ENCODE measurements around the gene C1orf174.
A peak's percentile ranks its signal among the peaks of the same experiment; 100 is the strongest.

The C1orf174 gene

DNA sequence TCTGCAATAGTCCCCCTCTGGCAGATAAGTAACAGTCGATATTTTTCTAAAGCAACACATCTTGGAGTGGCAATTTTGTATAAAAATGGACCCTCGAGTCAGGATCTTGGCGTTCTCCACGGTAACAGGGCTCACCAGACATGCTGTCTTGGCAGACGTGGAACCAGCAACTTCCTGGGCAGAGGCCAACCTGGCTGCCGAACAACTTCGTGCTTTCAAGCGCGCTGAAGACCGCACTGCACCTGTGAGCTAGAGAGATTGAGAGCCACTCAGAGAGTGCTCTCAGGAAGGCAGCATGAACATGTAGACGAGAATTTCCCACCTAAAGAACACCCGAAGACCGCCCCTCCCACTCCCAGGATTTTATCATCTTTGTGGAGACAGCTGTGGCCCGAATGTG lies 7.3 kb downstream of the C1orf174 start:
- DNase-seq, result no peak

DNA sequence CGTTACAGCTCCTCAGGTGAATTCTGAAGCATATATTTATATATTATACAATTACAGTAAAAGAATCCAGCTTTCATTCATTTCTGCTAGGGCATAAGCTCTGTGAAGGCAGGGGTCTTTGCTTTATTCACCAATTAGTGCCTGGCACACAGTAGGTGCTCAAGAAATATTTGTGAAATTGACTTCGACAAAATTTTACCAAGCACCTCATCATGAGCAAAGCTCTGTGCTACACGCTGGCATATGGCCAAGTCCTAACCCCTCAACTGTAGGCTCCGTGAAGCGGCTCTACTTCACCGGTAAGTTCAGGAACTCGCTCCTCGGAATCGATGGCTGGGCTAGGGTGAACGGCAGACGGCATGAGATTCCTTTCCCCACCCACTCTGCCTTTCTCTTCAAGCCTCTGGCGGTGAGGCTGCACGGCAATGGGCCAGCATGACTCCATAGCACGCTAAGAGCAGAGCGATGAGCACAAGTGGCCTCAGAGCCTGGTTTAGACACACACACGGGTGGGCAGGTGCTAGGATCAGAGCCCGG lies 8.7 kb downstream of the C1orf174 start:
- no peak for DNase-seq

DNA sequence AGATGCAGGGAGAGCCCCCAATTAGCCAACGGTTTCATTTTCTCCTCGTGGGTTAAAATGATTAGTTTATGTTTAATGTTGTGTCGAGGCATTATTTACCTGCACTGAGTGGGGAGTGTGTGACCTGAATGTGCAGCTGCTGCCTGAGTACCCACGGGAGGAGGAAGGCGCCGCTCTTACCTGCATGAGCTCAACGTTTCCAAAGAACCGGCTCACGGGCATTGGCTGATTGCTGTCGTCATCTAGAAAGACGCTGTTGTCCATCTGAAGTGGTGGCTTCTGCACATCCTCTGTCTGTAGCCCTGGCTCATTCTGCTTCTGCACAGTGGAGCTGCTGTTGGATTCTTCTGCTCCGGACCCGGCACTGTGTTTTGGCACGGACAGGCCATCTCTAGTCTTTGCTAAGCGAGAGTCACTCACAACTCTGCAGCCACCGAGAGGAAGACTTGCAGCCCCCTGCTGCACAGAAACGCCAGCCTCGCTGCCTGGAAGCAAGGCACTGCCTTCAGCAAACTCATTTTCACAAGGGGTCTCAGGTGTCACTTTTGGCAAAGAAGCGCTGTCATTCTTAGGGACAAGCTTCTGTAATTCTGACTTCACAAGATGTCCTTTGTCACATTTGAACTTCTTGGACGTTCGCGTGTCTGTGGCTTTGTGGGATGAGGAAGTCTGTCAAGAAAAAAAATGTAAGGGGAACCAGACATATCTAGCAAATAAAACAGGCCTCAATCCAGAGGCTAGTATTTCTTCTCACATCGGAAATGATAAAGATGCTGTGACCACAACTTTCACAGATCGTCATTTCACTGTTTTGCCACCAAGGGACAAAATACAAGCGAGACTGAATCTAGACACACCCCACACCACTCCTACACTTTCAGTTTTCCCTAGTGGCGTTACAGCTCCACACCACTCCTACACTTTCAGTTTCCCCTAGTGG lies 9.4 kb downstream of the C1orf174 start:
- peak; percentile 28 for DNase-seq

DNA sequence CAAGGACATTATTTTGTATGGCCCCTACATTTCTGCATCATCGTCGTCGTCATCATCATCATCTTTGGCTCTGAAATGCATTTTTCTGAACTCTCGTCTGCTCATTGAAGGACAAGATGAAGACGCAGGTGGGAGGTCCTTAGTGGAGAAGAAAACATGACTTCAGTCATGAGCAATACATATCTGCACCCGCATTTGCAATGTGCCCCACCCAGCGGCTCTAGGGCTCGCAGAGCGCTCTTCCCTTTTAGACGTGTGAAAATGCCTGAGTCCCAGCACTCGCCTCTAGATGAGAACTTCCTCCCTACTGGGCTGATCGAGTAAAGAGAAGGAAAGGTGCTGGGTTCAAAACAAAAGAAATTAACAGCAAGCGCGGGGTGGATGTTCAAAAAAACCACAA lies 10.1 kb downstream of the C1orf174 start:
- DNase-seq, result no peak

DNA sequence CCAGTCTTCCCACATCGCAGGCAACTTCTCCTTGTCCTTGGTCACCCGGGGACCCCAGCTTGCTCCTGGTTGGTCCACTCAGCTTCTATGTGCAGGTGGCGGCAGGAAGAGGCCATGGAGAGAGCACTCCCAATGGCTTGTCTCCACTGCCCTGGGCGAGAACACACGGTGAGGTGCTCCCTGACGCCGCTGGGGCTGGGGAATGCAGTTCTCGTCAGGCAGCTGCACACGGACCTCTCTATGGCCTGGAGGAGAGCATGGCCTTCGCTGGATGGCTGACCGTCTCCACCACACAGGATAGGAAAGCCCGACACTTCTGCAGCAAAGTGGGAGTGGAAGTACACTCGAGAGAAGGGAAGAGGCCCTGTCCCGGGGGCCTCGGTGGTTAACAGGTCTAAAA lies 11.8 kb downstream of the C1orf174 start:
- DNase-seq, result no peak

DNA sequence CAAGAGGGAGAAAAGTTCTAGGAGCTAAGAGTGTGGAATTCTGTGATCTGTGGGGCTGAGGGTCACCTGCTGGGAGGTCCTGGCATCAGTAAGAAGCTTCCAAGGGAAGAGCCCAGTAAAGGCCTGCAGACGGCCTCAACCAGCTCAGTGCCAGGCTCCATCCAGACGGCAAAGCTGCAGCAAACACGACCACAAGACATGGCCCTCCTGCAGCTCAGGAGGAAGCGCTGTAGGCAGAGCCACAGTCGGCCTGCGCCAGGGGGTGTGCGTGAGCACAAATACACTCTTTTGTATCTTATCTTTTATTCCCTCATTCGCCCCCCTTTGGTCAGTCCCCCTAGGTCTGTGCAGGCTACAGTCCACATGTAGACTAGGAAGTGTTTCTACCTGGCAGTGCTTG lies 13.4 kb downstream of the C1orf174 start:
- no peak for DNase-seq

DNA sequence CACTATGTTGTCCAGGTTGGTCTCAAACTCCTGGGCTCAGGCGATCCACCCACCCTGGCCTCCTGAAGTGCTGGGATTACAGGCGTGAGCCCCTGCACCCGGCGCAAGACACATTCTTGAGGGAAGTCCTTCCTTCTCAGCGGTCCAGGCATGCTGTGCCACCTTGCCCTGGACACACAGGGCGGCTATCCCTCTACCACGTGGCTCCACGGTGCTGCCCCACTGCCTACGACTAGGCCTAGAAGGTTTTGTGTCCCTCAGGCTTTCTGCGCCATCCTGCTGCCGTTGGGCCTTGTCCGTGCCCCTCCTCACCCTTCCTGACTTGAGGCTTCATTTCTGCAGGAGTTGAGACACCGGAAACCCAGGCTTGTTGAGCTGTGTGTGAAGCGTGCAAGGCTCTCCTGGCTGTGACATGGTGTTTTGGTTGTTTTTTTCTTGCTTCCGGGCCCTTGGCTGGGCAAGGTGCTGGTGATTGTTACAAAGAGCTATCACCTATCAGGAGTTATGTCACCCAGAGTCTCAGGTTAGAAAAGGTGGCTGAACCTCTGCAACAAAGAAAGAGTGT lies 13.9 kb downstream of the C1orf174 start:
- DNase-seq, result no peak

DNA sequence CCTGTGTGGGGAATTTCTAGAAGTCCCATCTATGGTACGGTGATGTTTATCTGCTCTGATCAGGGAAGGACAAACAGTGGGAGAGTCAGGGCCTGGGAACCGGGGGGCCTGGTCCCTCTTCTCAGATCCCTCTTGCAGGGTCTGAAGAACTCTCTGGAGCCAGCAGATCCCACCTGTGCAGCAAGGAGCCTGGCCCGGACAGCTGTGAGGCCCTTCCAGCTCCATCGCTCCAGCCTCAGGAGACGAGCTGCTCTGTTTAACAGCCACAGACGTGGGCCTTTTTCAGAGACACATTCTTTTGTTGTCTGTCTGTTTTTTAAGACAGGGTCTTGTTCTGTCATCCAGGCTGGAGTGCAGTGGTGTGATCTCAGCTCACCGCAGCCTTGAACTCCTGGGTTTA lies 14.5 kb downstream of the C1orf174 start:
- no peak for DNase-seq

DNA sequence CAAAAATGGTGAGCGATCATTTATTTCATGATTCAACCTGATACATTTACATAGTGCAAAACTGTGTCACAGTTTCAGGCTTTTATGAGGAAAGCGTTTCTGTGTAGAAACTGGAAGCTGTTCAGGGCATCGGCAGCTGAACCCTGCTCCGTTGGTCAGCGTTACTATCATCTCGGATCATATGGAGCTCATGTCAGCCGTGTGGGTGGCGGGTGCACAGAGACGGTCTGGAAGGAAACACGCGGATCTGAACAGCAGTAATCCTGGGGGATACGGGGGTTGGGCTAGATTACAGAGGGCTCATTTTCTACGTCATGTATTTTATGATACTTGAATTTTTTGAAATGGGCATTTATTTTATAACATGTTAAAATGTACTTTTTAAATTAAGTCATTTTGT lies 15.1 kb downstream of the C1orf174 start:
- no peak for DNase-seq

DNA sequence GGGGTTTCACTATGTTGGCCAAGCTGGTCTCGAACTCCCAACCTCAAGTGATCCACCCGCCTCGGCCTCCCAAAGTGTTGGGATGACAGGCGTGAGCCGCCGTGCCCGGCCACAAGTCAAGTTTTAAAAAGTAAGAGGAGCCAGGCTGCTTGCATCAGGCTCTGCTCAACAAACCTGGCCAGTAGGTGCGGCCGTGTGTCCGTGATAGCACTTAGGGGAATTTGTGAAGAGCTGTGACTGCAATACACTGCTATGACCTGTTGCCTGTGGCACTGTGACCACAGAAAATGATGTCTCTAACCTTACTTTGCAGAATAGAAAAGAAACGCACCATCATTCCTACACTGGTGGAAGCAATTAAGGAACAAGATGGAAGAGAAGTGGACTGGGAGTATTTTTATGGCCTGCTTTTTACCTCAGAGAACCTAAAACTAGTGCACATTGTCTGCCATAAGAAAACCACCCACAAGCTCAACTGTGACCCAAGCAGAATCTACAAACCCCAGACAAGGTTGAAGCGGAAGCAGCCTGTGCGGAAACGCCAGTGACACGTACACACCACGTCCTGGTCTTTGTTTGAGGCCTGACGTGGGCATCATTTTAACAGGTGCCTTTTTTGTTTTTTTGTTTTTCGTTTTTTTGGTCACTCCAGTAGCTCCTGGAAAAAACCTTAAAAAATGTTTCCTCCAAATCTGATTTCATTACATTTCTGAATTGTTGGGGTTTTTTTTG lies 16.7 kb downstream of the C1orf174 start:
- no peak for DNase-seq

DNA sequence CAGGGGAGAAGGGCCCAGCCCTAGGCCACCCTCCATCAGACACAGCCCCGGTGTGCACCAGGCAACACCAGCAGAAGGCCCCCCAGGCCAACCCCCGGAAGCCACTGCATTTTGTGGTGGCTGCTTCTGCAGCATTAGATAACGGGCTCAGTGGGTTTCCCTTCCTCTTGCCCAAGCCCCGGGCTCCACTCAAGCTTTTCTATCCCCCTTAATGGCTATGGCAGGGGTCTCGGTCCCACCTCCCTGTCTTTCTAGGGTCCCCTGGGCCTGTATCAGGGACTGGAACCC lies 18.9 kb downstream of the C1orf174 start:
- no peak for DNase-seq

DNA sequence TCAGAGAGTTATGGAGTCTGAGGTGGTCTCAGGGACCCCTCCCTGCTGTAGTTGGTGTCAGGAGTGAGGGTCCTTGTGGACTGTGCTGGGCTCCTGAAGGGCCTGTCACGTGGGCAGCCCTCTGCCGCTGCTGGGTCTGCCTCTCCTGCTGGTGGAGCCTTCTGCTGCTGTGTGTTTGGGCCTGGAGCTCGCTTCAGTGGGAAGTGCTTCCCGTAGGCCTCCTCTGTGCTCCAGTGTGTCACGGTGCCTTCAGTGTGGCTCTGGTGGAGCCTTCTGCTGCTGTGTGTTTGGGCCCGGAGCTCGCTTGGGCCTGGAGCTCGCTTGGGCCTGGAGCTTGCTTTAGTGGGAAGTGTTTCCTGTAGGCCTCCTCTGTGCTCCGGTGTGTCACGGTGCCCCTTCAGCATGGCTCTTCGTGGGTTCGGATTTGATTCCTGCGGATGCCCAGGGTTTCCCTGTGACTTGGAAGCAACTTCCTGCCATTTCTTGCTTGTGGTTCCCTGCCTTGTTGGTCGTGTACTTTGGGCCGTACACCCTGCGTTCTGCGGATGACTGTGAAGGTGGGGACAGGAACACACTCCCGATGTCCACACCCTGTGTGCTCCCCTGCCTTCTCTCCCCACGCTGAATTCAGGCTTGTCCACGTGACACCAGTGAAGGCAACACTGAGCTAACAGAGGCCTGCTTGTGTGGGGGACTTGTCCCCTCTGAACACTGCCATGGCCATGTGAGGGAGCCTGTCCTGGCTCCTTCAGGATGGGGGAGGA lies 19.5 kb downstream of the C1orf174 start:
- DNase-seq, result no peak

DNA sequence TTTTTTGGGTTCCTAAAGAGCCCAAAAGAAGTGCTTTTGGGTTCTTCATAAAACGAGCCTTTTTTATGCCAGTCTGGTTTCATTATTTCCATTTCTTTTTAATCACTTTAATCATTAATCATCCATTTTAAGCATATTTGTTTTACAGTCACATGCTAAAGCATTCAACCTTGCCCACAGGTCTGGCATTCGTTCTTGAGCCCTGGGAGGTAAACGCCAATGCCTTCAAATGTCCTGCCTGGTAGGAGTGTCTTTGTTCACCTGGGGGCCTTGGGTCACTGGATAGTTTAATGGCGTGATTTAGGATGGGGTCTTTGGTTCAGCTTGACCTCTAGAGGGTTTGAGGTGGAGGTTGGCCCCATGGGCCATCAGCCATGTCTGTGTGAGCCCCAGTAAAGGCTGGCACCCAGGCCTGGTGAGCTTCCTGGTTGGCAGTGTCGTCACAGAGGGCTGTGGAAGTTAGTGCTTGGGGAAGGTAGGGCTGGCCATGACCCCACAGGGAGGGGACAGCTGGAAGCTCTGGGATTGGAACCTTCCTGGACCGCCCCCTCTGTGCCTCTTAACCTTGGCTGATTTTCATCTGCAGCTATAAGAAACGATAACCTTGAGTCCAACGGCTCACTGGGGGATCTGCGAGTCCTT lies 20.2 kb downstream of the C1orf174 start:
- DNase-seq, result no peak

DNA sequence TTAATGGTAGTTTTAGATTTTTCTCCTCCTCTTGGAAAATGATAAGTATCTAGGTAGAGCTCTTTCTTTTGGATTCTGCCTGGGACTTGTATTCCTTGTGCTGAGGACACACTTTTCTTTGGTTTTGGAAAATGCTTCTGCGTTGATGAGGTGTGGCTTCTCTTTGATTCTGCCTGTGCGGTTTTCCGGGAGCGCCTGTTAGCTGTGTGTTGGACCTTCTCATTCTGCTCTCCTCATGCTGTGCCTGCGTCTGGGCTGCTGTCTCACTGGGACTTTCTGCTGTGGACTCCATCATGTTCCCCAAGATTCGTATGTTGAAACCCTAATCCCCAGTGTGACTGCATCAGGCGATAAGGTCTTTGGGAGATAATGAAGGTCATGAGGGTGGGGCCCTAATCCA lies 21.0 kb downstream of the C1orf174 start:
- DNase-seq, result no peak

DNA sequence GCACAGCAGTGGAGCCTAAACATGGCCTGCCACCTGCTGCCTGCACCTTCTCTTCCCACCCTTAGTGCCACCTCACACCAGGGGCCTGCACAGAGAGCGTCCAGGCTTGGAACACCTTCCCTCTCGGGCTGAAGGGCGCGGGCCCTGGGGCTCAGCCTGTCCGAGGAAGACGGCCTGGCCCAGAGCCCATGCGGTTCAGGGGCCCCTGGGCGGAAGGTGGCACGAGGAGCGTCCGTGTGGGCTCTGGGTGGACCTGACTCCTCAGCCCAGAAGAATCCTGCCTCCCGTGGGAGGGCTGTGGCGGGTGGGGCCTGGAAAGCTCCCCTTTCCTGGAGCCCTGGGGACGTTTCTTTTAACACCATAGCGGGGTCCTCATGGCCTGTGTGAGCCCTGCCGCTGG lies 23.4 kb downstream of the C1orf174 start:
- DNase-seq, result no peak

DNA sequence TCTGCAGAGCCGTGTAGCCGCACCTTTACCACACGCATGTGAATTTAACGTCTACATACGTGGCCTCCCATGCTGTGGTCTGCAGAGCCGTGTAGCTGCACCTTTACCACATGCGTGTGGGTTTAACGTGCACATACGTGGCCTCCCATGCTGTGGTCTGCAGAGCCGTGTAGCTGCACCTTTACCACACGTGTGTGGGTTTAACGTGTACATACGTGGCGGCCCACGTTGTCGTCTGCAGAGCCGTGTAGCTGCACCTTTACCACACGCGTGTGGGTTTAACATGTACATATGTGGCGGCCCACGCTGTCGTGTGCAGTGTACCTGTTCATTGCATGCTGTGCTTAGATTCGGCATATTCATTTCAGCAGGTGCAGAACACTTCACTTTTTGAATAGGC lies 25.3 kb downstream of the C1orf174 start:
- no peak for DNase-seq

DNA sequence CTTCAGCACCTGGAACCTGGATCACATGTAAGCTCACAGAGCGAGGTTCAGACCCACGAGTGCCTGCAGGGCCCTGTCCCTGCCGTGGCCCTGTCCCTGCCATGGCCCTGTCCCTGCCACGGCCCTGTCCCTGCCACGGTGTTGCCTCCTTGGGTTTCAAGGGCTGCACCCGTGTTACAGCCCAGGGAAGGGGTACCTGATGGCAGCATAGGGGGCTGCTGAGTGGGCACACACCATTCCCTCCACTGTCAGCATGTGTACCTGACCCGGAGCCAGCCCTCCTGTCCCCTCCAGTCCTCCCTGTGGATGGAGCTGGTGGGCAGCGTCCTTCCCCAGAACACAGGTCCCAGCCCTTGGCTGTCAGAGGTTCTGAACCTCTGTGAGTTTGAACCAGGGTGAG lies 27.5 kb downstream of the C1orf174 start:
- DNase-seq, result no peak

DNA sequence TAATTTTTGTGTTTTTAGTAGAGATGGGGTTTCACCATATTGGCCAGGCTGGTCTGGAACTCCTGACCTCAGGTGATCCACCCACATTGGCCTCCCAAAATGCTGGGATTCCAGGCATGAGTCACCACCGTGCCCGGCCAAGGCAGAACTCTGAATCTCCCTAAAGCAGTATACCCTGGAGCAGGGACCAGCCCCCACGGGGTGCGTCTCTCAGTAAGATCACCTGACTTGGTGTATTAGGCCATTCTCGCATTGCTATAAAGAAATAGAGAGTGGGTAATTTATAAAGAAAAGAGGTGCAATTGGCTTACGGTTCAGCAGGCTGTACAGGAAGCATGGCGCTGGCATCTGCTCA lies 28.6 kb downstream of the C1orf174 start:
- no peak for DNase-seq

DNA sequence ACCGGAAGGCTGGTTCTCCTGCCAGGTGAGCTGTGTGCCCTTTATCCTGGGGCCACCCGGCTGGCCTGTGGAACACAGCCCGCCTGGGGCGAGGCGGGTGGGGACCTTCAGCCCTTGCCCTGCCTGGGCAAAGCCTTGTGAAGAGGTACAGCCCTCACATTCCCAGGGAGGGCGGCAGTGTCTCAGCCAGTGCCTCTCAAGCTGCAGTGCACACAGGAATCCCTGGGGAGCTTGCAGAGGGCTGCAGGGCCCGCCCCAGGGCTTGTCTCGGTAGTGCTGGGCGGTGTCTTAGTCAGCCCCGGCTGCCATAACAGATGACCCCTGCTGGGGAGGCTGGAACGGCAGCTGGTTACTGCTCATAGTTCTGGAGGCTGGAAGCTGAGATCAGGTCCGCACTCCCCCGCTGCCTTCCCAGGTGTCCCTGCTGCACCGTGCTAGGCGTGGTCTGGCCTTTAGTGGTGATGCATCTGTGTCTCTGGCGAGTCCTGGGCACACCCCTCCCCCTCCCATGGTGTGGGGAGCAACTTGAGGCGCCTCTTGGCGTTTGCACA lies 30.2 kb downstream of the C1orf174 start:
- no peak for DNase-seq

DNA sequence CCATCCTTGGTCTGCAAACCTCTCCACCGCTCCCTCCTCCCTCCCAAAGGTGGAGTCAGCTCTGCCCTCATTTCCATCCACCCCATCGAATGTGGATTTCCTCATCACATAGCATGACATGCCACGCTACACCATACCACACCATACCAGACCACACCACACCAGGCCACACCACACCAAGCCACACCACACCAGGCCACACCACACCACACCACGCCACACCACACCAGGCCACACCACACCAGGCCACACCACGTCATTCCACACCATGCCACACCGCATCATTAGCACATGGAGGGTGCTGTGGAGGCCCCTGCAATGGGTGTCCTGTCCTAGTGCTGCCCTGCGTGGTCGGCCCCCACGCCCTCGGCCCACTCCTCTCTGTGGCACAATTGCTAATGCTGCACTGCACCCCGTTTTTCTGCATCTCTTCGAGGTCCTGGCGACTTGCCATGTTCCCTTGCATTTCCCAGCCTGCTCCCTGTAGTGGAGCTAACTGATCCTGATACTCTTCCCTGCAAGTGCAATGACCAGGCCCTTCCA lies 31.5 kb downstream of the C1orf174 start:
- DNase-seq, result no peak

DNA sequence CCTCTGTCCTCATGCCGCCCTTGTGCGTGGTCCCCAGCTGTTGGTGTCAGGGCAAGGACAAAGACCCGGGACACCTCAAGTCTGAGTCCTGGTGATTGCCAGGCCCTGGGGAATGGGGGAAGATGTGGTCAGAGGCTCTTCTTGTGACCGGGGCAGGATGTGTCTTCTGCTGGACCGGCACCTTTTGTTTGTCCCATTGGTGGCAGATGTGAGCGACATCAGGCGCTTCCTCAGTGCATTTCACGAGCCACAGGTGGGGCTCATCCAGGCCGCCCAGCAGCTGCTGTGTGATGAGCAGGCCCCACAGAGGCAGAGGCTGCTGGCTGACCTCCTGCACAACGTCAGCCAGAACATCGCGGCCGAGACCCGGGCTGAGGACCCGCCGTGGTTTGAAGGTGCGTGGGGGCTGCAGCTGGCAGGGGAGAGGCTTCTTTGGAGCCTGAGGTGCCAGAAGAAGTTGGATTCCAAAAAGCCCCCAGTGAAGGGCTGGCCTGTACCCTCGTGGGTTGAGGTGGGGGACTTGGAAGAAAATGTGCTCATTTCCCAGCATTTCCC lies 34.4 kb downstream of the C1orf174 start:
- DNase-seq, result no peak

DNA sequence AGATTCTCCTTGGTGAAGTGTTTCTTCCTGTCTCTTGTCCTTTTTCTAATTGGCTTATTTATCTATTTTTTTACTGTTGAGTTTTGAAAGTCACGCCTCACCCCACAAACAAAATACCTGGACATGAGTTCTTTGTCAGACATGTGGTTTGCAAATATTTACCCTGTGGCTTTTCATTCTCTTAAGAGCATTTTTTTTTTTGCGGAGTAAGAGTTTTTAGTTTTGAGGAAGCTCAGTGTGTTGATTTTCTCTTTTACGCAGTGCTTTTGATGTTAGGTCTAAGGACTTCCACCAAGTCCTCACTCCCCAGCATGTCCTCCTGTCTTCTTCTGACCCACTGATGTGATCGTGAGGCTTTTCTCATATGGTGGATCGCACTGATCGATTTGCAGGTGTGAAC lies 35.2 kb downstream of the C1orf174 start:
- no peak for DNase-seq

Measured in stimulated activated CD4-positive, alpha-beta T cell treated with anti-CD3 and anti-CD28 coated beads, Interleukin-4, amount 100 ng/mL, for 24 hours (primary cell).